Hepatocyte (in vitro differentiated cells): ENCODE measurements around the gene CCDC91. TPM values are rescaled to one million over a fixed set of nuclear protein-coding genes. Genes with fewer than 3 reads are reported as not detected.

Experiments
- DNase-seq: peaks from one replicate; pipeline ENCODE4 v3.0.0-alpha.2; 2016; ENCODE audit warnings: low spot score
- H2AFZ ChIP-seq: fragments of 200-600 bp; sonication (generic); 2 replicates; pipeline ENCODE4 v1.6.0; 2016; ENCODE audit warnings: antibody characterized with exemption, mild to moderate bottlenecking
- H3K27ac ChIP-seq: fragments of 200-600 bp; sonication (generic); 2 replicates; pipeline ENCODE4 v1.5.1; 2016; ENCODE audit warnings: mild to moderate bottlenecking
- H3K27me3 ChIP-seq: fragments of 200-600 bp; sonication (generic); 2 replicates; pipeline ENCODE4 v1.6.1; 2016
- H3K36me3 ChIP-seq: fragments of 200-600 bp; sonication (generic); replicated peaks from 2 replicates; pipeline ENCODE4 v1.5.1; 2016; ENCODE audit warnings: low read depth; ENCODE audit not compliant: insufficient read depth
- H3K4me1 ChIP-seq: fragments of 200-600 bp; sonication (generic); 2 replicates; pipeline ENCODE4 v1.5.1; 2016; ENCODE audit warnings: mild to moderate bottlenecking, moderate library complexity; ENCODE audit not compliant: insufficient read depth
- H3K4me2 ChIP-seq: fragments of 200-600 bp; sonication (generic); 2 replicates; pipeline ENCODE4 v1.6.0; 2016
- H3K4me3 ChIP-seq: fragments of 200-600 bp; sonication (generic); 2 replicates; pipeline ENCODE4 v1.5.1; 2016; ENCODE audit warnings: mild to moderate bottlenecking
- H3K79me2 ChIP-seq: fragments of 200-600 bp; sonication (generic); 2 replicates; pipeline ENCODE4 v1.6.0; 2017; ENCODE audit warnings: mild to moderate bottlenecking
- H3K9me2 ChIP-seq: fragments of 200-600 bp; sonication (generic); replicated peaks from 2 replicates; pipeline ENCODE4 v1.6.0; 2017; ENCODE audit warnings: mild to moderate bottlenecking; ENCODE audit not compliant: insufficient read depth
- H3K9me3 ChIP-seq: fragments of 200-600 bp; sonication (generic); 2 replicates; pipeline ENCODE4 v1.5.1; 2016; ENCODE audit warnings: low read depth, mild to moderate bottlenecking
- H4K20me1 ChIP-seq: fragments of 200-600 bp; sonication (generic); 2 replicates; pipeline ENCODE4 v1.6.0; 2016; ENCODE audit warnings: mild to moderate bottlenecking; ENCODE audit not compliant: insufficient read depth, poor library complexity, severe bottlenecking
- EZH2 ChIP-seq: fragments of 200-600 bp; sonication (generic); IDR thresholded peaks from 2 replicates; pipeline ENCODE4 v1.6.1; 2016; ENCODE audit warnings: antibody characterized with exemption, mild to moderate bottlenecking, borderline replicate concordance
- EZH2phosphoT487 ChIP-seq: fragments of 200-600 bp; sonication (generic); IDR thresholded peaks from one replicate; pipeline ENCODE4 v1.6.1; 2018; ENCODE audit warnings: antibody characterized with exemption, mild to moderate bottlenecking, low read depth, moderate library complexity; ENCODE audit not compliant: unreplicated experiment, severe bottlenecking
- WGBS: methylation state at CpG from one replicate; pipeline ENCODE4 v1.1.6; 2016; ENCODE audit warnings: low lambda C conversion rate; ENCODE audit errors: missing lambda C conversion rate; 5-methylcytosine and 5-hydroxymethylcytosine counted together
- polyA plus RNA-seq: library from polyadenylated mRNA; unstranded; fragments of >200 nt; fragmentation: Nextera tagmentation; extraction: Ambion mirVana; gene quantifications from 2 replicates; pipeline ENCODE4 v1.2.1, GENCODE V29; 2016
- total RNA-seq: library from RNA; depleted of rRNA; stranded (reverse); fragments of >200 nt; gene quantifications from 2 replicates; pipeline ENCODE4 v1.2.3, GENCODE V29; 2014
- TF ChIP-seq, protein P1 (sequence below): fragments of 200-600 bp; sonication (generic); IDR thresholded peaks from 2 replicates; pipeline ENCODE4 v1.5.1; 2016; ENCODE audit warnings: antibody characterized with exemption, mild to moderate bottlenecking; ENCODE audit not compliant: poor library complexity

Gene CCDC91
- total and polyA plus RNA-seq, 2 experiments from 2014 or later, result 14.2 to 15.1 TPM

- TF ChIP-seq EZH2, result no peak
- TF ChIP-seq, protein P1, sequence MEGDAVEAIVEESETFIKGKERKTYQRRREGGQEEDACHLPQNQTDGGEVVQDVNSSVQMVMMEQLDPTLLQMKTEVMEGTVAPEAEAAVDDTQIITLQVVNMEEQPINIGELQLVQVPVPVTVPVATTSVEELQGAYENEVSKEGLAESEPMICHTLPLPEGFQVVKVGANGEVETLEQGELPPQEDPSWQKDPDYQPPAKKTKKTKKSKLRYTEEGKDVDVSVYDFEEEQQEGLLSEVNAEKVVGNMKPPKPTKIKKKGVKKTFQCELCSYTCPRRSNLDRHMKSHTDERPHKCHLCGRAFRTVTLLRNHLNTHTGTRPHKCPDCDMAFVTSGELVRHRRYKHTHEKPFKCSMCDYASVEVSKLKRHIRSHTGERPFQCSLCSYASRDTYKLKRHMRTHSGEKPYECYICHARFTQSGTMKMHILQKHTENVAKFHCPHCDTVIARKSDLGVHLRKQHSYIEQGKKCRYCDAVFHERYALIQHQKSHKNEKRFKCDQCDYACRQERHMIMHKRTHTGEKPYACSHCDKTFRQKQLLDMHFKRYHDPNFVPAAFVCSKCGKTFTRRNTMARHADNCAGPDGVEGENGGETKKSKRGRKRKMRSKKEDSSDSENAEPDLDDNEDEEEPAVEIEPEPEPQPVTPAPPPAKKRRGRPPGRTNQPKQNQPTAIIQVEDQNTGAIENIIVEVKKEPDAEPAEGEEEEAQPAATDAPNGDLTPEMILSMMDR, result no peak
- TF ChIP-seq EZH2phosphoT487, result no peak
- H2AFZ ChIP-seq, result no peak overlapping the region
- no peak for DNase-seq
- H3K4me3 ChIP-seq, result no peak overlapping the region
- H3K4me2 ChIP-seq, result no peak overlapping the region
- H3K27me3 ChIP-seq, result no peaks in the 10 kb centered on the region
- H4K20me1 ChIP-seq, result no peaks in the 10 kb centered on the region
- H3K9me2 ChIP-seq, result peaks cover 3% of the 10 kb centered on the region
- H3K9me3 ChIP-seq, result peaks cover 9% of the 10 kb centered on the region
- no peaks in the 10 kb centered on the region for H3K4me1 ChIP-seq
- H3K79me2 ChIP-seq, result no peaks in the 10 kb centered on the region
- no peak overlapping the region for H3K27ac ChIP-seq
- no peaks in the 10 kb centered on the region for H3K36me3 ChIP-seq
Observed at GRCh38 chr12:28286352-28286751, 96.1 kb downstream of the CCDC91 start.

GRCh38 chr12:28290262-28290661 lies 100.0 kb downstream of the CCDC91 start:
- Histone ChIP-seq H3K4me1 (no peaks in the 10 kb centered on the region), H4K20me1 (no peaks in the 10 kb centered on the region), H3K79me2 (no peaks in the 10 kb centered on the region), H3K9me2 (no peaks in the 10 kb centered on the region), H3K27me3 (no peaks in the 10 kb centered on the region), H3K27ac (no peak overlapping the region), H3K4me3 (no peak overlapping the region), H3K9me3 (peaks cover 9% of the 10 kb centered on the region), H3K36me3 (no peaks in the 10 kb centered on the region), H3K4me2 (no peak overlapping the region), H2AFZ (no peak overlapping the region)
- DNase-seq, result no peak
- TF ChIP-seq, protein P1, result no peak

DNA sequence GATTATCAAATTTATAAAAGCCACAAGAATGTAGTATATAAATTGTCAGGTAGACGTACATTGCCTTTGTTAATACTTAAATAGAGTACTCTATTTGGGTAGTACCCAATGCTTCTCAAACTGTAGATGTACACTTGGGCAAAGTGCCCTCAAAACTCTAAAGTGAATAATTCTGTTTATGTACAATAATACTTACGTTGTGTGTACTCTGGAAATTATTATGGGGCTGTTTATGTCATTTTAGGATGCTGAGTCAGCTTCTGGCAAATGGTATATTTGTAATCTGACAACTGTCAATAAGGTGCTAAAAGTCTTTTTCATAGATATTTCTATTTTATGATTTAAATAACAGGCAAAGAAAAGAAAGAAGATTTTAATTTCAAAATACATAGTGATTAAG lies 102.4 kb downstream of the CCDC91 start:
- H3K9me2 ChIP-seq, result no peaks in the 10 kb centered on the region
- no peak overlapping the region for H3K27ac ChIP-seq
- no peaks in the 10 kb centered on the region for H4K20me1 ChIP-seq
- no peak overlapping the region for H3K4me2 ChIP-seq
- no peaks in the 10 kb centered on the region for H3K27me3 ChIP-seq
- DNase-seq, result no peak
- no peak overlapping the region for H2AFZ ChIP-seq
- peaks cover 9% of the 10 kb centered on the region for H3K9me3 ChIP-seq
- no peak overlapping the region for H3K4me3 ChIP-seq
- WGBS, result 84% methylated on average over 2 of the region's 2 CpGs
- TF ChIP-seq EZH2 (no peak), EZH2phosphoT487 (no peak)
- TF ChIP-seq, protein P1, result no peak
- H3K4me1 ChIP-seq, result no peaks in the 10 kb centered on the region
- H3K36me3 ChIP-seq, result no peaks in the 10 kb centered on the region
- H3K79me2 ChIP-seq, result no peaks in the 10 kb centered on the region

- Histone ChIP-seq H3K4me2 (no peak overlapping the region), H3K9me3 (peaks cover 9% of the 10 kb centered on the region), H3K4me1 (no peaks in the 10 kb centered on the region), H3K79me2 (no peaks in the 10 kb centered on the region), H3K27ac (no peak overlapping the region), H3K36me3 (no peaks in the 10 kb centered on the region), H3K4me3 (no peak overlapping the region), H4K20me1 (no peaks in the 10 kb centered on the region), H3K9me2 (no peaks in the 10 kb centered on the region), H3K27me3 (no peaks in the 10 kb centered on the region), H2AFZ (no peak overlapping the region)
- no peak for DNase-seq
- WGBS, result 95% methylated on average over 6 of the region's 6 CpGs
- no peak for TF ChIP-seq EZH2phosphoT487
- no peak for TF ChIP-seq EZH2
- TF ChIP-seq, protein P1, result no peak
Observed at GRCh38 chr12:28294300-28294699, 104.0 kb downstream of the CCDC91 start.
